AG04450 (cell line): ENCODE measurements around the gene TCEANC2. TPM values are rescaled to one million over a fixed set of nuclear protein-coding genes. Genes with fewer than 3 reads are reported as not detected.

ENCODE experiments used
- CTCF ChIA-PET: fragments of 300-600, 350-600 bp; formaldehyde crosslinking; extraction: SDS; loops from one replicate; lab custom pipeline; 2022; ENCODE audit warnings: antibody characterized with exemption, inconsistent platforms; lab: Charles Lee
- POLR2A ChIA-PET: fragments of 350-600 bp; formaldehyde crosslinking; extraction: SDS; loops from one replicate; lab custom pipeline; 2021; ENCODE audit warnings: antibody characterized with exemption, inconsistent platforms; lab: Yijun Ruan, JAX
- DNase-seq: peaks from one replicate; pipeline ENCODE4 v3.0.0-alpha.2; 2011; ENCODE audit warnings: low read depth, low spot score
- H3K27ac ChIP-seq: one replicate; pipeline ENCODE4 v1.5.1; 2012; ENCODE audit warnings: low read depth, low read length, control low read depth
- H3K27me3 ChIP-seq: one replicate; pipeline ENCODE4 v1.6.0; 2012; ENCODE audit warnings: low read length; ENCODE audit not compliant: control insufficient read depth, insufficient read depth
- H3K4me3 ChIP-seq: 2 replicates; pipeline ENCODE4 v1.5.1; 2011; ENCODE audit warnings: mild to moderate bottlenecking, low read depth, low read length, control low read depth
- H3K9me3 ChIP-seq: 2 replicates; pipeline ENCODE4 v1.5.1; 2012; ENCODE audit warnings: low read length; ENCODE audit not compliant: control insufficient read depth, insufficient read depth
- CTCF ChIP-seq: IDR thresholded peaks from 2 replicates; pipeline ENCODE4 v1.5.1; 2011; ENCODE audit warnings: low read depth, low read length, control low read depth, inconsistent platforms
- polyA plus RNA-seq: library from polyadenylated mRNA; depleted of rRNA; stranded (reverse); fragments of >200 nt; gene quantifications from 2 replicates; pipeline ENCODE4 v1.2.3, GENCODE V29; 2011

Gene TCEANC2
- polyA plus RNA-seq, 1 experiment: 4.3 TPM

- no peak overlapping the region for H3K27ac ChIP-seq
- H3K4me3 ChIP-seq: peak overlapping the region; percentile 34; the same call in 1 of the 2 replicates
- no peaks in the 10 kb centered on the region; the same call in 1 of the 2 replicates for H3K9me3 ChIP-seq
- H3K27me3 ChIP-seq: peaks cover 6% of the 10 kb centered on the region
- CTCF ChIA-PET: interaction anchor here (0.6 to 6.5 kb wide), 16 partner anchors 9 to 427 kb away, joined by 3 to 35 read pairs (median 4); partner anchors contain the start of gene ACOT11
- DNase-seq: peak; percentile 37
- POLR2A ChIA-PET: interaction anchor here (0.6 to 1.1 kb wide), 2 partner anchors 11 to 367 kb away, joined by 3 to 4 read pairs; no protein-coding TSS in a partner anchor
- TF ChIP-seq CTCF: peak; percentile 78
These were observed 68.2 kb downstream of the TCEANC2 start for GRCh38 chr1:54121482-54122134.

- peaks cover 6% of the 10 kb centered on the region for H3K27me3 ChIP-seq
- POLR2A ChIA-PET: interaction anchor here (0.6 to 1.1 kb wide), 2 partner anchors 11 to 423 kb away, joined by 3 to 9 read pairs; no protein-coding TSS in a partner anchor
- no peak for TF ChIP-seq CTCF
- no peak for DNase-seq
- peak overlapping the region; percentile 2 for H3K27ac ChIP-seq
- H3K9me3 ChIP-seq: peaks cover 3% of the 10 kb centered on the region
- H3K4me3 ChIP-seq: no peak overlapping the region
- CTCF ChIA-PET: interaction anchor here (1.0 to 6.5 kb wide), 8 partner anchors 9 to 426 kb away, joined by 3 to 35 read pairs (median 6); partner anchors contain the start of gene ACOT11
These were observed 68.8 kb downstream of the TCEANC2 start for GRCh38 chr1:54122135-54122751.

- DNase-seq: no peak
- ChIA-PET CTCF (interaction anchor here (0.6 to 6.5 kb wide), 5 partner anchors 9 to 367 kb away, joined by 3 to 35 read pairs (median 5); no protein-coding TSS in a partner anchor), POLR2A (interaction anchor here (0.6 to 1.0 kb wide), 2 partner anchors 77 to 422 kb away, joined by 4 to 9 read pairs; partner anchors contain the start of genes CYB5RL and MRPL37)
- H3K4me3 ChIP-seq: no peak overlapping the region
- H3K27me3 ChIP-seq: peaks cover 11% of the 10 kb centered on the region
- no peak for TF ChIP-seq CTCF
- H3K9me3 ChIP-seq: peaks cover 6% of the 10 kb centered on the region
- H3K27ac ChIP-seq: no peak overlapping the region
These were observed 69.6 kb downstream of the TCEANC2 start for GRCh38 chr1:54122992-54123391.

- Histone ChIP-seq H3K9me3 (peaks cover 6% of the 10 kb centered on the region), H3K27me3 (peaks cover 14% of the 10 kb centered on the region), H3K4me3 (no peak overlapping the region), H3K27ac (no peak overlapping the region)
- DNase-seq: no peak
- ChIA-PET CTCF (interaction anchor here (6.5 kb wide), 1 partner anchor 365 kb away, joined by 35 read pairs; no protein-coding TSS in a partner anchor), POLR2A (no interaction called here)
- TF ChIP-seq CTCF: no peak
These were observed 71.1 kb downstream of the TCEANC2 start for GRCh38 chr1:54124472-54124871.
